PC-9 (cell line): ENCODE measurements around the gene PSRC1. TPM values are rescaled to one million over a fixed set of nuclear protein-coding genes. Genes with fewer than 3 reads are reported as not detected.

ENCODE experiments used
- BruUV-seq: library from RNA; stranded (reverse); fragments of 400-500 nt; replicated peaks from 2 replicates; lab custom pipeline; 2021; lab: Mats Ljungman, UMichigan
- CTCF ChIA-PET: fragments of 300-600 bp; sonication (Branson Sonifier 250); formaldehyde crosslinking; loops from one replicate; lab custom pipeline; 2022; ENCODE audit warnings: antibody characterized with exemption; lab: Charles Lee
- POLR2A ChIA-PET: fragments of 300-600 bp; sonication (Branson Sonifier 250); formaldehyde crosslinking; loops from one replicate; lab custom pipeline; 2022; ENCODE audit warnings: antibody characterized with exemption; ENCODE audit not compliant: unreplicated experiment; lab: Charles Lee
- DNase-seq, 2 experiments: peaks; one replicate each; pipeline versions ENCODE4 v3.0.0 to v3.0.0-alpha.2; 2015 to 2022; ENCODE audit warnings: mixed read lengths in 1 of 2
- H2AFZ ChIP-seq: fragments of 200-600 bp; sonication (generic); 2 replicates; pipeline ENCODE4 v1.8.1; 2017; ENCODE audit warnings: antibody characterized with exemption
- H3F3A ChIP-seq: fragments of 200-600 bp; sonication (generic); 2 replicates; pipeline ENCODE4 v1.8.1; 2017; ENCODE audit warnings: antibody characterized with exemption, mild to moderate bottlenecking, low read depth; ENCODE audit not compliant: insufficient read depth
- H3K27ac ChIP-seq: fragments of 200-600 bp; sonication (generic); 2 replicates; pipeline ENCODE4 v1.6.1; 2016; ENCODE audit warnings: mixed run types
- H3K27me3 ChIP-seq: fragments of 200-600 bp; sonication (generic); 2 replicates; pipeline ENCODE4 v1.6.1; 2016; ENCODE audit warnings: low read depth, mixed run types; ENCODE audit not compliant: insufficient read depth
- H3K36me3 ChIP-seq: fragments of 200-600 bp; sonication (generic); 2 replicates; pipeline ENCODE4 v1.6.1; 2016; ENCODE audit warnings: low read depth, mixed run types
- H3K4me1 ChIP-seq: fragments of 200-600 bp; sonication (generic); replicated peaks from 2 replicates; pipeline ENCODE4 v1.6.1; 2016; ENCODE audit warnings: mixed run types; ENCODE audit not compliant: insufficient read depth
- H3K4me2 ChIP-seq: fragments of 200-600 bp; sonication (generic); 2 replicates; pipeline ENCODE4 v1.6.1; 2017; ENCODE audit warnings: mixed run types
- H3K4me3 ChIP-seq: fragments of 200-600 bp; sonication (generic); 2 replicates; pipeline ENCODE4 v1.6.1; 2016; ENCODE audit warnings: mixed run types
- H3K79me2 ChIP-seq: fragments of 200-600 bp; sonication (generic); 2 replicates; pipeline ENCODE4 v1.6.1; 2017; ENCODE audit warnings: low read depth, mixed run types
- H3K9me2 ChIP-seq: fragments of 200-600 bp; sonication (generic); 2 replicates; pipeline ENCODE4 v1.8.1; 2017; ENCODE audit warnings: mild to moderate bottlenecking; ENCODE audit not compliant: insufficient read depth
- H3K9me3 ChIP-seq: fragments of 200-600 bp; sonication (generic); 2 replicates; pipeline ENCODE4 v1.8.1; 2016; ENCODE audit warnings: low read depth; ENCODE audit not compliant: insufficient read depth
- H4K20me1 ChIP-seq: fragments of 200-600 bp; sonication (generic); 2 replicates; pipeline ENCODE4 v1.8.1; 2017; ENCODE audit not compliant: insufficient read depth
- CTCF ChIP-seq: fragments of 200-600 bp; sonication (generic); conservative IDR thresholded peaks from 2 replicates; pipeline ENCODE4 v1.6.1; 2017; ENCODE audit warnings: mixed run types, antibody characterized with exemption, mild to moderate bottlenecking, moderate library complexity
- EZH2 ChIP-seq: fragments of 200-600 bp; sonication (generic); IDR thresholded peaks from 2 replicates; pipeline ENCODE4 v1.8.0; 2017; ENCODE audit warnings: antibody characterized with exemption, low read depth
- intact Hi-C: fragments of 100-400 bp; cut with micrococcal nuclease; formaldehyde crosslinking; loops from one replicate; pipeline ENCODE4 v1.10.0; 2022; ENCODE audit not compliant: unreplicated experiment
- total RNA-seq: library from RNA; stranded (reverse); gene quantifications from 2 replicates; pipeline ENCODE4 v1.2.3, GENCODE V29; 2021

The PSRC1 gene
- total RNA-seq, 1 experiment from 2014 or later, result 26.4 TPM

GRCh38 chr1:109257682-109258421 is 25.1 kb downstream of the PSRC1 start:
- Histone ChIP-seq H3F3A (peaks cover 15% of the 10 kb centered on the region), H3K4me2 (peak overlapping the region; percentile 32), H3K4me3 (no peak overlapping the region), H3K9me2 (no peaks in the 10 kb centered on the region), H3K4me1 (peaks cover 38% of the 10 kb centered on the region), H3K9me3 (no peaks in the 10 kb centered on the region), H2AFZ (no peak overlapping the region), H3K79me2 (no peaks in the 10 kb centered on the region), H3K27me3 (no peaks in the 10 kb centered on the region), H4K20me1 (no peaks in the 10 kb centered on the region), H3K36me3 (no peaks in the 10 kb centered on the region), H3K27ac (peak overlapping the region; percentile 5; the same call in 1 of the 2 replicates)
- no peak for DNase-seq
- TF ChIP-seq EZH2 (no peak), CTCF (no peak)
- CTCF ChIA-PET, result interaction anchor here (0.6 kb wide), 1 partner anchor 17 kb away, joined by 3 read pairs; no protein-coding TSS in a partner anchor
- intact Hi-C loops, result no loop called here
- POLR2A ChIA-PET, result interaction anchor here (0.6 kb wide), 1 partner anchor 8 kb away, joined by 3 read pairs; the partner anchor contains the start of gene CELSR2
- BruUV-seq, result no TSS peak

GRCh38 chr1:109256971-109257681 is 25.8 kb downstream of the PSRC1 start:
- peak; percentile 36 to 91 for DNase-seq
- no peaks in the 10 kb centered on the region for H4K20me1 ChIP-seq
- CTCF ChIA-PET, result interaction anchor here (0.5 to 0.7 kb wide), 3 partner anchors 9 to 1478 kb away, joined by 3 to 5 read pairs (median 3); no protein-coding TSS in a partner anchor
- peak overlapping the region; percentile 32 for H3K4me2 ChIP-seq
- H3K36me3 ChIP-seq, result no peaks in the 10 kb centered on the region
- intact Hi-C loops, result no loop called here
- peaks cover 38% of the 10 kb centered on the region for H3K4me1 ChIP-seq
- H3K9me2 ChIP-seq, result no peaks in the 10 kb centered on the region
- H3K27me3 ChIP-seq, result no peaks in the 10 kb centered on the region
- peak overlapping the region; percentile 5; the same call in 1 of the 2 replicates for H3K27ac ChIP-seq
- POLR2A ChIA-PET, result interaction anchor here (0.6 kb wide), 2 partner anchors 8 to 383 kb away, joined by 3 read pairs; partner anchors contain the start of gene CELSR2
- peaks cover 15% of the 10 kb centered on the region for H3F3A ChIP-seq
- no peak for TF ChIP-seq CTCF
- TF ChIP-seq EZH2, result no peak
- no peaks in the 10 kb centered on the region for H3K9me3 ChIP-seq
- no peak overlapping the region for H3K4me3 ChIP-seq
- H2AFZ ChIP-seq, result no peak overlapping the region
- no TSS peak for BruUV-seq
- H3K79me2 ChIP-seq, result no peaks in the 10 kb centered on the region

GRCh38 chr1:109256085-109256484 is 26.9 kb downstream of the PSRC1 start:
- Histone ChIP-seq H2AFZ (no peak overlapping the region), H3K9me2 (no peaks in the 10 kb centered on the region), H3K4me2 (no peak overlapping the region), H4K20me1 (no peaks in the 10 kb centered on the region), H3K27ac (no peak overlapping the region), H3K4me1 (peaks cover 38% of the 10 kb centered on the region), H3F3A (peaks cover 15% of the 10 kb centered on the region), H3K4me3 (no peak overlapping the region), H3K27me3 (no peaks in the 10 kb centered on the region), H3K36me3 (no peaks in the 10 kb centered on the region), H3K79me2 (no peaks in the 10 kb centered on the region), H3K9me3 (no peaks in the 10 kb centered on the region)
- no TSS peak for BruUV-seq
- no peak for TF ChIP-seq CTCF
- TF ChIP-seq EZH2, result no peak
- ChIA-PET POLR2A (no interaction called here), CTCF (no interaction called here)
- intact Hi-C loops, result no loop called here
- no peak for DNase-seq
